ENCODE results near the gene SLC29A4. TPM values are rescaled to one million over a fixed set of nuclear protein-coding genes. Genes with fewer than 3 reads are reported as not detected.
"Not testable (repeated sequence)": the region's sequence is repeated elsewhere in the genome, so short reads cannot be mapped to it uniquely, and the experiment has no call there.

Gene SLC29A4
- total RNA-seq, 4 donors from 2014 or later: 1.7 to 5.4 (median 3.6) TPM

- intact Hi-C loops (cut with DNase I; ENCODE audit: low total_unique reads) (no loop called here), in situ Hi-C loops (cut with MboI; ENCODE audit: low sequenced_read_pairs in 4 of 4) (no loop called here)
- Histone ChIP-seq H3K4me1 (no peaks in the 10 kb centered on the region), H3K36me3 (no peaks in the 10 kb centered on the region), H3K27ac (no peak overlapping the region), H3K27me3 (peaks cover 0 to 9% (median 6%) of the 10 kb centered on the region in 3 donors), H3K4me3 (no peak overlapping the region), H3K9me3 (no peaks in the 10 kb centered on the region)
- ATAC-seq: no peak
- no peak for DNase-seq
- TF ChIP-seq CTCF (IDR thresholded peaks at IDR 0.05 in 4 of 5, conservative IDR thresholded peaks at IDR 0.05 in 1 of 5) (no peak), POLR2A (IDR thresholded peaks at IDR 0.05) (no peak)
Observed at GRCh38 chr7:5279734-5280133, 3.0 kb upstream of the SLC29A4 start.

- in situ Hi-C loops (cut with MboI; ENCODE audit: low sequenced_read_pairs in 4 of 4); H3K4me3 ChIP-seq; intact Hi-C loops (cut with DNase I; ENCODE audit: low total_unique reads); H3K27me3 ChIP-seq; H3K4me1 ChIP-seq; DNase-seq; H3K36me3 ChIP-seq; H3K27ac ChIP-seq; ATAC-seq; H3K9me3 ChIP-seq: not testable (repeated sequence)
Observed at GRCh38 chr7:5281598-5282500, 894 bp upstream of the SLC29A4 start.

- TF ChIP-seq POLR2A (IDR thresholded peaks at IDR 0.05): no peak
- TF ChIP-seq CTCF (IDR thresholded peaks at IDR 0.05 in 4 of 5, conservative IDR thresholded peaks at IDR 0.05 in 1 of 5): no peak
- Histone ChIP-seq H3K36me3 (no peaks in the 10 kb centered on the region), H3K4me3 (peak overlapping the region; percentile 47 to 59 (median 54)), H3K9me3 (no peaks in the 10 kb centered on the region), H3K27ac (no peak overlapping the region), H3K4me1 (no peaks in the 10 kb centered on the region), H3K27me3 (peaks cover 0 to 9% (median 6%) of the 10 kb centered on the region in 3 donors)
- intact Hi-C loops (cut with DNase I; ENCODE audit: low total_unique reads) (loop anchor here (2.0 kb wide), 1 partner anchor 43 kb away; no protein-coding TSS in a partner anchor), in situ Hi-C loops (cut with MboI; ENCODE audit: low sequenced_read_pairs in 4 of 4) (no loop called here)
- no peak for DNase-seq
- peak; percentile 51 to 53 for ATAC-seq
Observed at GRCh38 chr7:5283421-5284303, 919 bp downstream of the SLC29A4 start.

- TF ChIP-seq POLR2A (IDR thresholded peaks at IDR 0.05) (no peak), CTCF (IDR thresholded peaks at IDR 0.05 in 4 of 5, conservative IDR thresholded peaks at IDR 0.05 in 1 of 5) (no peak)
- Histone ChIP-seq H3K4me1 (no peaks in the 10 kb centered on the region), H3K27ac (no peak overlapping the region), H3K4me3 (no peak overlapping the region), H3K36me3 (no peaks in the 10 kb centered on the region), H3K27me3 (peaks cover 0 to 9% (median 6%) of the 10 kb centered on the region in 3 donors), H3K9me3 (no peaks in the 10 kb centered on the region)
- in situ Hi-C loops (cut with MboI; ENCODE audit: low sequenced_read_pairs in 4 of 4) (no loop called here), intact Hi-C loops (cut with DNase I; ENCODE audit: low total_unique reads) (loop anchor here (2.0 kb wide), 1 partner anchor 44 kb away; no protein-coding TSS in a partner anchor)
- no peak for DNase-seq
- ATAC-seq: no peak
Observed at GRCh38 chr7:5284304-5285281, 1.9 kb downstream of the SLC29A4 start.

Measured in gastrocnemius medialis (tissue), 4 donors.